NCI-H2196 treated with DMSO at 0.1 percent for 48 hours (cell line): ENCODE data around the gene TMEM52B.

Experiments
- DNase-seq: peaks from one replicate; lab custom pipeline; 2025; ENCODE audit not compliant: unreplicated experiment; lab: John Stamatoyannopoulos, UW

Gene TMEM52B

DNA sequence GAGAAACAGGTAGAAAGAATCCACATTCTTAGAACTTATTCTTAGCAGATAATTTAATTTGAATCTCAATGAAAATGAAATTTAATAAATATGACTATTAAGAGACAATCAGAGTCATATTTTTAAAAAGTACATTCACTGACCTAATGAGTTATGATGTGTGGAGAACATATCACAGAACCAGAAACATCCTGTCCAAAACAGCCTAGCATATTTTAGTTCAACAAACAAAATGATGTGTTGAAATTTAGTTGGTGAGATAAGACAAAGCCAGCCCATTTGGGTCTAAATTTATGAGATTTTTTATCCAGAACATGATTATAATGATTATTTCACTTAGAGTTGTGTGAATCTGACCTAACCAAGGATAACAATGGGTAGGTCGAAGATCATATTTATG, 59.7 kb downstream of the TMEM52B start:
- DNase-seq, result no peak

DNA sequence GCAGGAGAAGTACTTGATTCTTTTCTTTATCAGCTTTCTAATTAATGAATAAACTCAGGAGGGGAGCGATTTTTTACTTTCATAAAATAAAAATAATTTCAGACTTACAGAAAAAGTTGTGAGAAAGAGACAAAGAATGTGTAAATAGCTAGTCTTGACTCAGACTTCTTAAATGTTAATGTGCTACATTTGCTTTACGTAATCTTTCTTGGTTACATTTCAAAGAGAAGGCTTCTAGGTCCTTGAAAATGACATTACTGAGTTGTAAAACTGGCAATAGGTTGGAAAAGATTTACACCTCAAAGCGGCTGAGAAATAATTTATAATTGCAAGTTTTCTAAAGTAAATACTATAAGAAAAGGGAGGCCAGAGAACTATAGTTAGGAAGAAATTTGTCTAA, 62.5 kb downstream of the TMEM52B start:
- no peak for DNase-seq
